ENCODE measurements around the gene GULP1. TPM values are rescaled to one million over a fixed set of nuclear protein-coding genes. Genes with fewer than 3 reads are reported as not detected.

Gene GULP1
- total and polyA plus RNA-seq, 2 experiments from 2014 or later, result 94.6 to 181 TPM

DNA sequence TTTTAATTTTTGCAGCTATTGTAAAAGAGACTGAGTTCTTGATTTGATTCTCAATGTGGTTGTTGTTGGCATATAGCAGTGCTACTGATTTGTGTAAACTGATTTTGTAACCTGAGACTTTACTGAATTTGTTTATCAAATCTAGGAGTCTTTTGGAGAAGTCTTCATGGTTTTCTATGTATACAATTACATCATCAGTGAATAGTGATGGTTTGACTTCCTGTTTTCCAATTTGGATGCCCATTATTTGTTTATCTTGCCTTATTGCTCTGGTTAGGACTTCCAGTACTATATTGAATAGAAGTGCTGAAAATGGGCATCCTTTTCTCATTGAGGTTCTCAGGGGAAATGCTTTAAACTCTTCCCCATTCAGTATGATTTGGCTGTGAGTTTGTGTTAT is 99.7 kb downstream of the GULP1 start:
- Mint-ChIP-seq H3K9me3 (no peaks in the 10 kb centered on the region; the same call in none of the 3 replicates), H3K27ac (no peak overlapping the region), H3K36me3 (ENCODE audit: low read depth) (peaks cover 50% of the 10 kb centered on the region), H3K4me3 (no peak overlapping the region), H3K4me1 (peaks cover 45% of the 10 kb centered on the region), H3K27me3 (ENCODE audit: insufficient read depth, low read depth, poor library complexity) (peaks cover 3% of the 10 kb centered on the region)
- TF ChIP-seq, protein P1, sequence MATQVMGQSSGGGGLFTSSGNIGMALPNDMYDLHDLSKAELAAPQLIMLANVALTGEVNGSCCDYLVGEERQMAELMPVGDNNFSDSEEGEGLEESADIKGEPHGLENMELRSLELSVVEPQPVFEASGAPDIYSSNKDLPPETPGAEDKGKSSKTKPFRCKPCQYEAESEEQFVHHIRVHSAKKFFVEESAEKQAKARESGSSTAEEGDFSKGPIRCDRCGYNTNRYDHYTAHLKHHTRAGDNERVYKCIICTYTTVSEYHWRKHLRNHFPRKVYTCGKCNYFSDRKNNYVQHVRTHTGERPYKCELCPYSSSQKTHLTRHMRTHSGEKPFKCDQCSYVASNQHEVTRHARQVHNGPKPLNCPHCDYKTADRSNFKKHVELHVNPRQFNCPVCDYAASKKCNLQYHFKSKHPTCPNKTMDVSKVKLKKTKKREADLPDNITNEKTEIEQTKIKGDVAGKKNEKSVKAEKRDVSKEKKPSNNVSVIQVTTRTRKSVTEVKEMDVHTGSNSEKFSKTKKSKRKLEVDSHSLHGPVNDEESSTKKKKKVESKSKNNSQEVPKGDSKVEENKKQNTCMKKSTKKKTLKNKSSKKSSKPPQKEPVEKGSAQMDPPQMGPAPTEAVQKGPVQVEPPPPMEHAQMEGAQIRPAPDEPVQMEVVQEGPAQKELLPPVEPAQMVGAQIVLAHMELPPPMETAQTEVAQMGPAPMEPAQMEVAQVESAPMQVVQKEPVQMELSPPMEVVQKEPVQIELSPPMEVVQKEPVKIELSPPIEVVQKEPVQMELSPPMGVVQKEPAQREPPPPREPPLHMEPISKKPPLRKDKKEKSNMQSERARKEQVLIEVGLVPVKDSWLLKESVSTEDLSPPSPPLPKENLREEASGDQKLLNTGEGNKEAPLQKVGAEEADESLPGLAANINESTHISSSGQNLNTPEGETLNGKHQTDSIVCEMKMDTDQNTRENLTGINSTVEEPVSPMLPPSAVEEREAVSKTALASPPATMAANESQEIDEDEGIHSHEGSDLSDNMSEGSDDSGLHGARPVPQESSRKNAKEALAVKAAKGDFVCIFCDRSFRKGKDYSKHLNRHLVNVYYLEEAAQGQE (IDR thresholded peaks at IDR 0.05; ENCODE audit: unreplicated experiment), result no peak
- TF ChIP-seq, protein P2, sequence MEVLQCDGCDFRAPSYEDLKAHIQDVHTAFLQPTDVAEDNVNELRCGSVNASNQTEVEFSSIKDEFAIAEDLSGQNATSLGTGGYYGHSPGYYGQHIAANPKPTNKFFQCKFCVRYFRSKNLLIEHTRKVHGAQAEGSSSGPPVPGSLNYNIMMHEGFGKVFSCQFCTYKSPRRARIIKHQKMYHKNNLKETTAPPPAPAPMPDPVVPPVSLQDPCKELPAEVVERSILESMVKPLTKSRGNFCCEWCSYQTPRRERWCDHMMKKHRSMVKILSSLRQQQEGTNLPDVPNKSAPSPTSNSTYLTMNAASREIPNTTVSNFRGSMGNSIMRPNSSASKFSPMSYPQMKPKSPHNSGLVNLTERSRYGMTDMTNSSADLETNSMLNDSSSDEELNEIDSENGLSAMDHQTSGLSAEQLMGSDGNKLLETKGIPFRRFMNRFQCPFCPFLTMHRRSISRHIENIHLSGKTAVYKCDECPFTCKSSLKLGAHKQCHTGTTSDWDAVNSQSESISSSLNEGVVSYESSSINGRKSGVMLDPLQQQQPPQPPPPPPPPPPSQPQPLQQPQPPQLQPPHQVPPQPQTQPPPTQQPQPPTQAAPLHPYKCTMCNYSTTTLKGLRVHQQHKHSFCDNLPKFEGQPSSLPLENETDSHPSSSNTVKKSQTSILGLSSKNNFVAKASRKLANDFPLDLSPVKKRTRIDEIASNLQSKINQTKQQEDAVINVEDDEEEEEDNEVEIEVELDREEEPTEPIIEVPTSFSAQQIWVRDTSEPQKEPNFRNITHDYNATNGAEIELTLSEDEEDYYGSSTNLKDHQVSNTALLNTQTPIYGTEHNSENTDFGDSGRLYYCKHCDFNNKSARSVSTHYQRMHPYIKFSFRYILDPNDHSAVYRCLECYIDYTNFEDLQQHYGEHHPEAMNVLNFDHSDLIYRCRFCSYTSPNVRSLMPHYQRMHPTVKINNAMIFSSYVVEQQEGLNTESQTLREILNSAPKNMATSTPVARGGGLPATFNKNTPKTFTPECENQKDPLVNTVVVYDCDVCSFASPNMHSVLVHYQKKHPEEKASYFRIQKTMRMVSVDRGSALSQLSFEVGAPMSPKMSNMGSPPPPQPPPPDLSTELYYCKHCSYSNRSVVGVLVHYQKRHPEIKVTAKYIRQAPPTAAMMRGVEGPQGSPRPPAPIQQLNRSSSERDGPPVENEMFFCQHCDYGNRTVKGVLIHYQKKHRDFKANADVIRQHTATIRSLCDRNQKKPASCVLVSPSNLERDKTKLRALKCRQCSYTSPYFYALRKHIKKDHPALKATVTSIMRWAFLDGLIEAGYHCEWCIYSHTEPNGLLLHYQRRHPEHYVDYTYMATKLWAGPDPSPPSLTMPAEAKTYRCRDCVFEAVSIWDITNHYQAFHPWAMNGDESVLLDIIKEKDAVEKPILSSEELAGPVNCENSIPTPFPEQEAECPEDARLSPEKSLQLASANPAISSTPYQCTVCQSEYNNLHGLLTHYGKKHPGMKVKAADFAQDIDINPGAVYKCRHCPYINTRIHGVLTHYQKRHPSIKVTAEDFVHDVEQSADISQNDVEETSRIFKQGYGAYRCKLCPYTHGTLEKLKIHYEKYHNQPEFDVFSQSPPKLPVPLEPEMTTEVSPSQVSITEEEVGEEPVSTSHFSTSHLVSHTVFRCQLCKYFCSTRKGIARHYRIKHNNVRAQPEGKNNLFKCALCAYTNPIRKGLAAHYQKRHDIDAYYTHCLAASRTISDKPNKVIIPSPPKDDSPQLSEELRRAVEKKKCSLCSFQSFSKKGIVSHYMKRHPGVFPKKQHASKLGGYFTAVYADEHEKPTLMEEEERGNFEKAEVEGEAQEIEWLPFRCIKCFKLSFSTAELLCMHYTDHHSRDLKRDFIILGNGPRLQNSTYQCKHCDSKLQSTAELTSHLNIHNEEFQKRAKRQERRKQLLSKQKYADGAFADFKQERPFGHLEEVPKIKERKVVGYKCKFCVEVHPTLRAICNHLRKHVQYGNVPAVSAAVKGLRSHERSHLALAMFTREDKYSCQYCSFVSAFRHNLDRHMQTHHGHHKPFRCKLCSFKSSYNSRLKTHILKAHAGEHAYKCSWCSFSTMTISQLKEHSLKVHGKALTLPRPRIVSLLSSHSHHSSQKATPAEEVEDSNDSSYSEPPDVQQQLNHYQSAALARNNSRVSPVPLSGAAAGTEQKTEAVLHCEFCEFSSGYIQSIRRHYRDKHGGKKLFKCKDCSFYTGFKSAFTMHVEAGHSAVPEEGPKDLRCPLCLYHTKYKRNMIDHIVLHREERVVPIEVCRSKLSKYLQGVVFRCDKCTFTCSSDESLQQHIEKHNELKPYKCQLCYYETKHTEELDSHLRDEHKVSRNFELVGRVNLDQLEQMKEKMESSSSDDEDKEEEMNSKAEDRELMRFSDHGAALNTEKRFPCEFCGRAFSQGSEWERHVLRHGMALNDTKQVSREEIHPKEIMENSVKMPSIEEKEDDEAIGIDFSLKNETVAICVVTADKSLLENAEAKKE (CRISPR knock-in tag; IDR thresholded peaks at IDR 0.05), result no peak
- TF ChIP-seq CREB1 (CRISPR knock-in tag; IDR thresholded peaks at IDR 0.05; ENCODE audit: low read depth) (no peak), EZH2 (IDR thresholded peaks at IDR 0.05; ENCODE audit: low read depth, unreplicated experiment) (no peak), NANOG (IDR thresholded peaks at IDR 0.05; ENCODE audit: borderline replicate concordance) (no peak), POLR2AphosphoS5 (IDR thresholded peaks at IDR 0.05; ENCODE audit: low read depth) (no peak)
- TF ChIP-seq, protein P3, sequence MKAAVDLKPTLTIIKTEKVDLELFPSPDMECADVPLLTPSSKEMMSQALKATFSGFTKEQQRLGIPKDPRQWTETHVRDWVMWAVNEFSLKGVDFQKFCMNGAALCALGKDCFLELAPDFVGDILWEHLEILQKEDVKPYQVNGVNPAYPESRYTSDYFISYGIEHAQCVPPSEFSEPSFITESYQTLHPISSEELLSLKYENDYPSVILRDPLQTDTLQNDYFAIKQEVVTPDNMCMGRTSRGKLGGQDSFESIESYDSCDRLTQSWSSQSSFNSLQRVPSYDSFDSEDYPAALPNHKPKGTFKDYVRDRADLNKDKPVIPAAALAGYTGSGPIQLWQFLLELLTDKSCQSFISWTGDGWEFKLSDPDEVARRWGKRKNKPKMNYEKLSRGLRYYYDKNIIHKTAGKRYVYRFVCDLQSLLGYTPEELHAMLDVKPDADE (IDR thresholded peaks at IDR 0.05), result no peak
- Histone ChIP-seq H3F3A (replicated peaks; ENCODE audit: low read depth) (no peaks in the 10 kb centered on the region), H3K27me3 (ENCODE audit: insufficient read depth) (no peaks in the 10 kb centered on the region), H3K9me2 (ENCODE audit: insufficient read depth) (no peaks in the 10 kb centered on the region), H3K27ac (ENCODE audit: low read depth) (no peak overlapping the region), H3K4me1 (ENCODE audit: insufficient read depth) (peaks cover 27% of the 10 kb centered on the region), H3K36me3 (ENCODE audit: insufficient read depth) (peaks cover 4% of the 10 kb centered on the region; the same call in 1 of the 2 replicates), H2AFZ (no peak overlapping the region), H4K20me1 (replicated peaks; ENCODE audit: insufficient read depth) (peaks cover 16% of the 10 kb centered on the region), H3K4me3 (no peak overlapping the region), H3K79me2 (replicated peaks; ENCODE audit: insufficient read depth) (peaks cover 97% of the 10 kb centered on the region), H3K4me2 (no peak overlapping the region)
- ATAC-seq, result no peak
- DNase-seq (ENCODE audit: low spot score), result no peak

Data from GM23338 (cell line).